Measurements from ENCODE around the gene RPL39. TPM values are rescaled to one million over a fixed set of nuclear protein-coding genes. Genes with fewer than 3 reads are reported as not detected.

RPL39 gene
- total RNA-seq, 1 experiment from 2014 or later: 1,940 TPM

DNA sequence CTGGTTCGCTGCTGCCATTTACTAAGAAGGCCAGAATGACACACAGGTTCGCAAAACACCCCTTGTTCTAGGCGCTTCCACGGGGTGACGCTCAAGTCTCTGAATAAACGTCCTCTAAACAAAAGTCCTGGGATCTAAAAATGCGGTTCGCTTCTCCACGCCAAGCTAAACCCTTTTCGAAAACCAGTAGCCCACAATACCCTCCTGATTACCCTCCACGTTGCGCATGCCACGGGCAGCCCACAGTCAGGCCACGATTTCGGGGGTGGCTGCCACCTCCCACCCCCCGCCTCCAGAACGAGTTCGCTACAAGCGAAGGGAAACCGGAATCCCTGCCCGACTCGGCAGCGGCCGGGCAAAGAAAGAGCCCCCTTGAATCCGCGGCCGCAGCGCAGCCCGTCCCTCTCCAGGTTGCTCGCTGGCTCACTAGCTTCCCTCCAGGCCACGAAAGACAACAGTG is 423 bp downstream of the RPL39 start:
- H3K27ac ChIP-seq (ENCODE audit: low read depth, low read length): peak overlapping the region; percentile 95
- CTCF ChIA-PET: interaction anchor here (0.8 kb wide), 1 partner anchor 33 kb away, joined by 3 read pairs; the partner anchor contains the start of gene SOWAHD
- no peak overlapping the region for H2AFZ ChIP-seq (ENCODE audit: low read depth, low read length, poor library complexity, severe bottlenecking)
- peak; percentile 31 for ATAC-seq
- peaks cover 6% of the 10 kb centered on the region; the same call in 1 of the 2 replicates for H4K20me1 ChIP-seq (ENCODE audit: insufficient read depth)
- RAD21 ChIA-PET (ENCODE audit: low non-redundant PET in 1 of 2, low total read pairs in 2 of 2, uncharacterized antibody in 2 of 2, unreplicated experiment in 2 of 2): no interaction called here
- BruUV-seq (replicated peaks): TSS peak; percentile 54
- peaks cover 5 to 39% of the 10 kb centered on the region in 2 experiments; a peak in 3 of 4 replicates for H3K36me3 ChIP-seq (ENCODE audit: control insufficient read depth in 1 of 2, insufficient read depth in 2 of 2, low read length in 2 of 2)
- no peak for DNase-seq (ENCODE audit: low read depth, low spot score)
- POLR2A ChIA-PET: interaction anchor here (0.8 to 1.9 kb wide), 13 partner anchors 9 to 459 kb away, joined by 3 to 22 read pairs (median 5); partner anchors contain the start of genes SOWAHD, UPF3B and ZBTB33
- H3K79me2 ChIP-seq (ENCODE audit: insufficient read depth, low read length): peaks cover 61% of the 10 kb centered on the region
- TF ChIP-seq ZFX (IDR thresholded peaks at IDR 0.05) (peak; percentile 48; the same call in 1 of the 2 replicates), YY1 (IDR thresholded peaks at IDR 0.05; ENCODE audit: extremely low read depth, insufficient replicate concordance, low read depth, low read length) (no peak)
- H3K9me2 ChIP-seq (ENCODE audit: insufficient read depth): no peaks in the 10 kb centered on the region
- peaks cover 0 to 27% of the 10 kb centered on the region in 2 experiments; a peak in 2 of 4 replicates for H3K4me1 ChIP-seq (ENCODE audit: control insufficient read depth in 1 of 2, insufficient read depth in 2 of 2, low read length in 2 of 2)
- peak overlapping the region; percentile 78 to 85 for H3K4me3 ChIP-seq (replicated peaks in 1 of 2; ENCODE audit: low read depth in 1 of 2, low read length in 2 of 2)
- peak overlapping the region; percentile 82 for H3K4me2 ChIP-seq (ENCODE audit: low read length)
- intact Hi-C loops (cut with micrococcal nuclease): loop anchor here (5.0 kb wide), 2 partner anchors 61 to 86 kb away; partner anchors contain the start of gene UPF3B
- H3K9me3 ChIP-seq (ENCODE audit: control insufficient read depth in 1 of 2, insufficient read depth in 1 of 2, low read depth in 1 of 2, low read length in 2 of 2): no peaks in the 10 kb centered on the region
- H3K9ac ChIP-seq (ENCODE audit: low read length): peak overlapping the region; percentile 93
- H3K27me3 ChIP-seq (ENCODE audit: insufficient read depth, low read length): no peaks in the 10 kb centered on the region

DNA sequence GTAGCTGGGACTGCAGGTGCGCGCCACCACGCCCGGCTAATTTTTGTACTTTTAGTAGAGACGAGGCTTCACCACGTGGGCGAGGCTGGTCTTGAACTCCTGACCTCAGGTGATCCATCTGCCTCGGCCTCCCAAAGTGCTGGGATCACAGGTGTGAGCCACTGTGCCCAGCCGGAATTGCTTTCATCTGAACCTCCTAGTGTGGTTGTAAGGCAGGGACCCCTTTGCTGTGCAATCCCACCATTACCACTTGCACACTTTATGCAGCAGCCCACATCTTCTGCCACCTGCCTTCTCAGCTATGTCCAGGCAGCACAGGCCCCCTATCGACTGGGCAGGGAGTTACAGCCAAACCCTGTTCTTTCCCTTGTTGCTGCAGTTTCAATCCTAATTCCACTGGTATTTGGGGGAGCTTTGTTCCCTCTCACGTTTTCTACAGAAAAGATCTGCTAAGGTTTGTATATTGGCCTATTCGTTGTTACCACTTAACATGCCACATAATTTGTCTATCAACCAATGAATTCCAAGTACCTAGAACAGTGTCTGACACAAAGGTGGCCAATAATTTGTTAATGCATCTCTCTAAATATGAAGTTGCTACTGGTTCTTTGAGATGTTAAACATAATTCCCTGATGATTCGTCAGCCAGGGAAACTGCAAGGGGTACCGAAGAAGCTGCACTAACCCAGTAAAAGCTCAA is 6.5 kb downstream of the RPL39 start:
- ATAC-seq: peak; percentile 74
- H3K4me3 ChIP-seq (replicated peaks in 1 of 2; ENCODE audit: low read depth in 1 of 2, low read length in 2 of 2): no peak overlapping the region
- peaks cover 12% of the 10 kb centered on the region; the same call in 1 of the 2 replicates for H4K20me1 ChIP-seq (ENCODE audit: insufficient read depth)
- H3K4me1 ChIP-seq (ENCODE audit: control insufficient read depth in 1 of 2, insufficient read depth in 2 of 2, low read length in 2 of 2): peaks cover 0 to 11% of the 10 kb centered on the region in 2 experiments; a peak in 2 of 4 replicates
- BruUV-seq (replicated peaks): no TSS peak
- ChIA-PET RAD21 (ENCODE audit: low non-redundant PET in 1 of 2, low total read pairs in 2 of 2, uncharacterized antibody in 2 of 2, unreplicated experiment in 2 of 2) (no interaction called here), POLR2A (interaction anchor here (1.0 kb wide), 1 partner anchor 317 kb away, joined by 3 read pairs; the partner anchor contains the start of gene SLC25A5), CTCF (interaction anchor here (0.8 to 1.0 kb wide), 2 partner anchors 103 to 273 kb away, joined by 3 to 4 read pairs; no protein-coding TSS in a partner anchor)
- H3K79me2 ChIP-seq (ENCODE audit: insufficient read depth, low read length): peaks cover 52% of the 10 kb centered on the region
- TF ChIP-seq, protein P1, sequence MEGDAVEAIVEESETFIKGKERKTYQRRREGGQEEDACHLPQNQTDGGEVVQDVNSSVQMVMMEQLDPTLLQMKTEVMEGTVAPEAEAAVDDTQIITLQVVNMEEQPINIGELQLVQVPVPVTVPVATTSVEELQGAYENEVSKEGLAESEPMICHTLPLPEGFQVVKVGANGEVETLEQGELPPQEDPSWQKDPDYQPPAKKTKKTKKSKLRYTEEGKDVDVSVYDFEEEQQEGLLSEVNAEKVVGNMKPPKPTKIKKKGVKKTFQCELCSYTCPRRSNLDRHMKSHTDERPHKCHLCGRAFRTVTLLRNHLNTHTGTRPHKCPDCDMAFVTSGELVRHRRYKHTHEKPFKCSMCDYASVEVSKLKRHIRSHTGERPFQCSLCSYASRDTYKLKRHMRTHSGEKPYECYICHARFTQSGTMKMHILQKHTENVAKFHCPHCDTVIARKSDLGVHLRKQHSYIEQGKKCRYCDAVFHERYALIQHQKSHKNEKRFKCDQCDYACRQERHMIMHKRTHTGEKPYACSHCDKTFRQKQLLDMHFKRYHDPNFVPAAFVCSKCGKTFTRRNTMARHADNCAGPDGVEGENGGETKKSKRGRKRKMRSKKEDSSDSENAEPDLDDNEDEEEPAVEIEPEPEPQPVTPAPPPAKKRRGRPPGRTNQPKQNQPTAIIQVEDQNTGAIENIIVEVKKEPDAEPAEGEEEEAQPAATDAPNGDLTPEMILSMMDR (IDR thresholded peaks at IDR 0.05 in 2 of 3, conservative IDR thresholded peaks at IDR 0.05 in 1 of 3; ENCODE audit: borderline replicate concordance in 1 of 3, insufficient read depth in 1 of 3, low read depth in 2 of 3, low read length in 2 of 3): peak in 2 of 3 experiments; percentile 54 to 58; a peak in 4 of 6 replicates
- TF ChIP-seq SP1 (IDR thresholded peaks at IDR 0.05; ENCODE audit: low read depth): no peak
- H3K27me3 ChIP-seq (ENCODE audit: insufficient read depth, low read length): no peaks in the 10 kb centered on the region
- H3K4me2 ChIP-seq (ENCODE audit: low read length): no peak overlapping the region
- no peak overlapping the region for H3K27ac ChIP-seq (ENCODE audit: low read depth, low read length)
- no peak overlapping the region for H2AFZ ChIP-seq (ENCODE audit: low read depth, low read length, poor library complexity, severe bottlenecking)
- H3K36me3 ChIP-seq (ENCODE audit: control insufficient read depth in 1 of 2, insufficient read depth in 2 of 2, low read length in 2 of 2): peaks cover 4 to 43% of the 10 kb centered on the region in 2 experiments; a peak in 3 of 4 replicates
- no peak overlapping the region for H3K9ac ChIP-seq (ENCODE audit: low read length)
- H3K9me3 ChIP-seq (ENCODE audit: control insufficient read depth in 1 of 2, insufficient read depth in 1 of 2, low read depth in 1 of 2, low read length in 2 of 2): no peaks in the 10 kb centered on the region
- no peaks in the 10 kb centered on the region for H3K9me2 ChIP-seq (ENCODE audit: insufficient read depth)
- no peak for DNase-seq (ENCODE audit: low read depth, low spot score)
- intact Hi-C loops (cut with micrococcal nuclease): no loop called here
